ENCODE data around the gene KERA.
"Not testable (repeated sequence)": the region's sequence is repeated elsewhere in the genome, so short reads cannot be mapped to it uniquely, and the experiment has no call there.

KERA gene

GRCh38 chr12:91057368-91058165, at the start of gene KERA:
TSS of gene KERA (minus strand) at chr12:91058024. CDS start at chr12:91056281, 1,743 bp downstream.
- no peak for DNase-seq

- no peak for DNase-seq
Measured at GRCh38 chr12:91106283-91106682, 48.5 kb upstream of the KERA start.

GRCh38 chr12:91105807-91106206, 48.0 kb upstream of the KERA start:
- DNase-seq, result no peak

- no peak for DNase-seq
Measured at GRCh38 chr12:91104812-91105466, 47.1 kb upstream of the KERA start.

- DNase-seq, result no peak
Measured at GRCh38 chr12:91103624-91104023, 45.8 kb upstream of the KERA start.

GRCh38 chr12:91103101-91103500, 45.3 kb upstream of the KERA start:
- DNase-seq, result no peak

GRCh38 chr12:91100906-91101305, 43.1 kb upstream of the KERA start:
- no peak for DNase-seq

- no peak for DNase-seq
Measured at GRCh38 chr12:91099836-91100235, 42.0 kb upstream of the KERA start.

GRCh38 chr12:91099341-91099740, 41.5 kb upstream of the KERA start:
- DNase-seq, result no peak

- no peak for DNase-seq
Measured at GRCh38 chr12:91098941-91099340, 41.1 kb upstream of the KERA start.

GRCh38 chr12:91098461-91098860, 40.6 kb upstream of the KERA start:
- DNase-seq, result no peak

- no peak for DNase-seq
Measured at GRCh38 chr12:91094957-91095356, 37.1 kb upstream of the KERA start.

- no peak for DNase-seq
Measured at GRCh38 chr12:91094032-91094662, 36.3 kb upstream of the KERA start.

GRCh38 chr12:91093341-91093740, 35.5 kb upstream of the KERA start:
- no peak for DNase-seq

- DNase-seq, result no peak
Measured at GRCh38 chr12:91091916-91092715, 34.3 kb upstream of the KERA start.

- DNase-seq, result not testable (repeated sequence)
Measured at GRCh38 chr12:91089953-91090352, 32.1 kb upstream of the KERA start.

GRCh38 chr12:91080041-91080440, 22.2 kb upstream of the KERA start:
- no peak for DNase-seq

- DNase-seq, result no peak
Measured at GRCh38 chr12:91078501-91078900, 20.7 kb upstream of the KERA start.

GRCh38 chr12:91077228-91077954, 19.6 kb upstream of the KERA start:
- no peak for DNase-seq

- no peak for DNase-seq
Measured at GRCh38 chr12:91074851-91075250, 17.0 kb upstream of the KERA start.

GRCh38 chr12:91074154-91074709, 16.4 kb upstream of the KERA start:
- DNase-seq, result no peak

- no peak for DNase-seq
Measured at GRCh38 chr12:91073426-91073825, 15.6 kb upstream of the KERA start.

Data from DMS79 treated with DMSO at 0.1 percent for 48 hours (cell line).